Measurements from ENCODE around the gene ABCC8.

- TF ChIP-seq E2F6 (IDR thresholded peaks at IDR 0.05; ENCODE audit: borderline replicate concordance, low read depth): no peak
- peak; percentile 96 for TF ChIP-seq CTCF (IDR thresholded peaks at IDR 0.05)
- no peak for TF ChIP-seq HDAC2 (IDR thresholded peaks at IDR 0.05)
Measured at GRCh38 chr11:17389211-17389956, 87.3 kb downstream of the ABCC8 start.

All from A549 (cell line).